Inflammatory macrophage (primary cell): ENCODE data around the gene SPATA6L.
"Not testable (repeated sequence)": the region's sequence is repeated elsewhere in the genome, so short reads cannot be mapped to it uniquely, and the experiment has no call there.

Source experiments
- DNase-seq, 2 donors: peaks; one replicate each; pipeline ENCODE4 v3.0.0-alpha.2; 2020 to 2022

SPATA6L gene

GRCh38 chr9:4677392-4677791 lies 11.1 kb upstream of the SPATA6L start:
- no peak for DNase-seq

DNA sequence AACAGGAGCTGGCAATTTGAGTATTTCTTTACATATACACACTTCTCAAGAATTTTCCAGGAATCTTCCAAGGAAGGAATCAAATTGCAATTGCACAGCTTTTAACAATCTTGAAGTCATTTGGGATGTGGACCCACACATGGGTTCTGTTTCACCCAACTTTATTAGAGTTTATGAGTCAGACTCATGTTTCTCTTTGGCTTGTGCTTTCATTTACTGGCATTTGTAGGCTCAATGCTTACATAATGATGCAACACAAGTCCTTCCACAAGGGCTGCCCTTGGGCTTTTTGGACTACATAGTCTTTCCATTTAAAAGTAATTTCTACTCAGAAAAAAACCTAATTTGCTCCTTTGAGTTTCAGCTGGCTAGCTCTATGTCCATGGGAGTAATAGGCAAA lies 8.5 kb upstream of the SPATA6L start:
- DNase-seq: no peak

- no peak for DNase-seq
These were observed 5.5 kb upstream of the SPATA6L start for GRCh38 chr9:4671737-4672136.

- DNase-seq: no peak
These were observed 4.3 kb upstream of the SPATA6L start for GRCh38 chr9:4670591-4670990.

DNA sequence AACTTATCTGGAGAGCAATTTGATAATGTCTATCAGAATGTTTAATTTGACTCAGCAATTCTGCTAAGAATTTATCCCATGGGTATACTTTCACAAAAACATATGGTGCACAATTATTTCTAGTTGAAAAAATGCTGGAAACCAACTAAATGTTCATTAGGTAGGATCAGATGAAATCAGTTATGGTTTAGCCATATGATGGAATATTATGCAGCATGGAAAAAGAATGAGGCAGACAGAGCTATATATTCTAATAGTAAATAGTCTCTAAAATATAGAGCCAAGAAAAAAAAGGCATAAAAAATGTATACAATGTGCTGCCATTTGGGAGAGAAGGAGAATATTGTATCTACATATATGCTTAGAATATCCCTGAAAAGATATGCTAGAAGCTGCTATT lies 3.6 kb upstream of the SPATA6L start:
- no peak for DNase-seq

GRCh38 chr9:4668604-4669003 lies 2.3 kb upstream of the SPATA6L start:
- no peak for DNase-seq

DNA sequence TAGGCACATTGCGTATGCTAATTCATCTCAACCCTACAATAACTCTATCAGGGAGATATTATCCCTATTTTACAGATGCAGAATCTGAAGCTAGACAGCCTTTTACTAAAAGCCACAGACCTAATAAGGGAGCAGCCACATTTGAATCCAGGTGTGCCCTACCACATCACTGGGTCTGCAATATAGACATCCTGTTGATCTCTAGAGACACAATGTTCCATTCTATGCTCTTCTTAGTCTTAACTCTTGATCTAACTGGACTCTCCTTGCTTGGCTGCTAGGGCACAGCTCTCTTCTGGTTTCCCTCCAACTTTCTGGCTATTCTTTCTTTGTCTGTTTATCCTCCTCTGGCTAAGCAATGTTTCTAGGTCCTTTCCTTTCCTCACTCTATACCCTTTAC lies 1.4 kb upstream of the SPATA6L start:
- no peak for DNase-seq

- DNase-seq: no peak
These were observed 923 bp downstream of the SPATA6L start for GRCh38 chr9:4665357-4665756.

DNA sequence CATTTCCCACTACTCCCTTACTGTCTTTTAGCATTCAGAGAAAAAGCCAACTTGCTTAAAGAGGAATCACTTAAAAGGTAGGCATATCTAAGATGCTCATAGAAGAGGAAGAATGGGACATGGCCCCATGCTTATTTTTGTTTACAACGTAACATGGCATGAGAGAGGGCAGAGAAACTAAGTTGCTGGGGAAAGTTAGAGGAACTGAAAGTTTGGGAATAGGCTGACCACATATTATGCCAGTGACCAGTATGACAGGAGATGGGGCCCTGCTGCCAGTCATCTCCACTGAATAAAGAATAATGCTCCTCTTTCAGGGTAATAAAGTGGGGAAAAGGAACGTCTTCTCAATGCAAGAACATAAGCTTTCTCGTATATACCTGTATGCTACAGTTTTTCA lies 2.3 kb downstream of the SPATA6L start:
- peak in 1 of 2 donors; percentile 37 for DNase-seq

GRCh38 chr9:4662989-4663792 lies 3.1 kb downstream of the SPATA6L start:
- DNase-seq: no peak

- peak; percentile 74 to 84 for DNase-seq
These were observed 3.9 kb downstream of the SPATA6L start, which contains the start of gene PLPP6 for GRCh38 chr9:4662108-4662988. Gene PLPP6, plus strand, starts transcription at chr9:4662294. Its CDS starts 82 bp downstream, at chr9:4662376.

DNA sequence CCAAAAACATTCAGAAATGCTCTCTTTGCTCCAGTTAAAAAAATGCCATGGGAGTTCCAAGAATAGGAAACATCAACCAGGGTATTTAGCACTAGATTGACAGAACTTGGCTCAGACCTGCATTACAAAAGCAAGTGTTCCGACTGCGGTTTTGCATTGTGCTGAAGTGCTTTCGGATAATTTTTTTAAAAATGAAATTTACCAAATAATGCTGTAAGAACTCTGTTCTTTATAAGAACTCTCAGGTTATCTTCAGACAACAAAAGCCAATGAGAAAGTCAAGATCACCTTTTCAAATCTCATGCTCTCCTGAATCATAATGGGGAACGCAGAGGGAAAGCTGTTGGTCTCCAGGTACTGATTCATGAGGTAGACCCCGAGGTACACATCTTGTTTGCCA lies 4.7 kb downstream of the SPATA6L start:
- no peak for DNase-seq

DNA sequence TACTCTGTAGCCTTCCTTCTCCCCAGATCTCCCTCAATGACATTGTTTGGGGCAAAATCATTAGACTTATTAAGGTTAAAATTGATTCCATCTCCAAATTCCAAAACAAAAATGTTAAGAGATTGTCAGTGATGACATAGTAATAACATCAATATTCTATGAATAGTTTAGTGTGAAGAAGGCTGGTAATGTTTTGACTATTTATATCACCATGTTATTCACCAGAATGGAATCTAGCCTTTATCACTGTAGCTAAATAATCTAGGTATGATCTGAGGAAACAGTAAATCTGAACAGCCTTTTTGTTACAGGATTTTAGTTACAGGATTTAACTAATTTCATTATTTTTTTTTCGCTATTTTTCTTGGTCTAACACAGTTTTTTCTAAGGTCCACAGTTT lies 5.1 kb downstream of the SPATA6L start:
- no peak for DNase-seq

DNA sequence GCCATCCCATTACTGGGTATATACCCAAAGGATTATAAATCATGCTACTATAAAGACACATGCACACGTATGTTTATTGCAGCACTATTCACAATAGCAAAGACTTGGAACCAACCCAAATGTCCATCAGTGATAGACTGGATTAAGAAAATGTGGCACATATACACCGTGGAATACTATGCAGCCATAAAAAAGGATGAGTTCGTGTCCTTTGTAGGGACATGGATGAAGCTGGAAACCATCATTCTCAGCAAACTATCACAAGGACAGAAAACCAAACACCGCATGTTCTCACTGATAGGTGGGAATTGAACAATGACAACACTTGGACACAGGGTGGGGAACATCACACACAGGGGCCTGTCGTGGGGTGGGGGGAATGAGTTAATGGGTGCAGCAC lies 5.6 kb downstream of the SPATA6L start:
- not testable (repeated sequence) for DNase-seq

GRCh38 chr9:4657426-4658159 lies 8.7 kb downstream of the SPATA6L start:
- no peak for DNase-seq

DNA sequence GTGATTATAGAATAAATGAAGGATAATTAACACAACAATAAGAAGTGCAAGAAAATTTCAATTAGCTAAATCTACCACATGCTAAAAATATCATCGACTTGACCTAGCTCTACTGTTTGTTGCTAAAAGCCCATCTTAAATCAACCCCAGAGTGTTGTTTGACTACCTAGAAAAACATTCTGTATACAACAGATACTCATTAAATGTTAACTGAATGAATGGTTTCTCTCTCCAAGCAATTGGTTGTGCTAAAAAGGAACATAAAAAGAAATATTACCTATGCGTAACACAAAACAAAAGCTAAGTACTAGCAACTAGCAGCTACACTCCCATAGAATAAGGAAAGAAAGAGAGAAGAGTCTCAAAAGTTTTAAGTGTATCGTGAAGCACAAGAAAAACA lies 9.7 kb downstream of the SPATA6L start:
- no peak for DNase-seq

- DNase-seq: not testable (repeated sequence)
These were observed 10.1 kb downstream of the SPATA6L start for GRCh38 chr9:4656196-4656595.

DNA sequence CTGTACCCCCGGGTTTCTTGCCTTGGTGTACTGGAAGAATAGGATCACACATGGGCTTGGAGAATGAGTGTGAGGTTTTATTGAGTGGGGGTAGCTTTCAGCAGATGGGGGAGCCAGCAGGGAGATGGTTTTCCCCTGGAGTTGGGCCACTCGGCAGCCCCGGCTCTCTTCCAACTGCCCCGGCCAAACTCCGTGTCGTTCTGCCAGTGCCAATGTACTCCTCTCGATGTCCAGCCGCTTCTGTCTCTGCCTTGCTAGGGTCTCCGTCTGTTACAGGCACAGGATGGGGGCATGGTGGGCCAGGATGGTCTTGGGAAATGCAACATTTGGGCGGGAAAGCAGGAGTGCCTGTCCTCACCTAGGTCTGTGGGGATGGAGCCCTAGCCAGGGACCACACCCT lies 11.7 kb downstream of the SPATA6L start:
- no peak for DNase-seq

GRCh38 chr9:4654084-4654483 lies 12.2 kb downstream of the SPATA6L start:
- no peak for DNase-seq

DNA sequence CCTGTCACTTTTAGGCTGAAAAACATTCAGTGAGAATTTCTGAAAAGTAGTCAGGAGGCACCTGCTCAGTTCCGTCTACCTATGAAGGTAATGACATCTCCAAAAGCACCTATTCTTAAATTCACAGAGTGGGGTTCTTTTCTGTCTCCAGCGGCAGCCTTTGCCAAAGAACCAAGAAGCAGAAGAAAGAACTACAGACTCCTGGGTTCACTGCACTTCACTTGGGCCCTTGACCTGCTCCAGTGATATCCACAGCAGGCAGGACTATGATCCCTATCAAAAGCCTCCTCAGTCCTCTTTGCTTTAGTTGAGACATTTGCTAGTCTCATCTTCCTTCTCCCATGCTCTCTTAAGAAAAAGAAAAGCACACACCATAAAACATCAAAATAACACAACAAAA lies 23.9 kb downstream of the SPATA6L start:
- no peak for DNase-seq

- DNase-seq: peak in 1 of 2 donors; percentile 8
These were observed 26.3 kb downstream of the SPATA6L start for GRCh38 chr9:4640027-4640426.

DNA sequence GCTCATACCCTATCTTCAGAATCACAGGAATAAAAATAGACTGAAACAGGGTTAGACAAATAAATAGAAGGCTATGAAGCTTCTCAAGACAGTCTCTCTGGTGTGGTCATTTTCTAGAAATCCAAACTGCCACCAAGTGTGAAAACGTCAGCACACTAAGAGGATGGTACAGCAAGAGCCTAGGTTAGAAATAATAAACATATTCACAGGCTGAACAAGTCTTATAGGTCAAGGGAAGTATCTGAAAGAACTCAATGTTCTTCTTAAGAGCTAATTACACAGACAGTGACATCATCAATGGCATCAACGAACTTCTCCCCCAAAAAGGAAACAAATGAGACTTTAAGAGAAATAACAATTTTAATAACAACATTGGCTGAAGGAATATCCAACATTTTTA lies 26.9 kb downstream of the SPATA6L start:
- DNase-seq: no peak

GRCh38 chr9:4638968-4639367 lies 27.3 kb downstream of the SPATA6L start:
- DNase-seq: no peak
